ENCODE results near the gene FUT8.

DNA sequence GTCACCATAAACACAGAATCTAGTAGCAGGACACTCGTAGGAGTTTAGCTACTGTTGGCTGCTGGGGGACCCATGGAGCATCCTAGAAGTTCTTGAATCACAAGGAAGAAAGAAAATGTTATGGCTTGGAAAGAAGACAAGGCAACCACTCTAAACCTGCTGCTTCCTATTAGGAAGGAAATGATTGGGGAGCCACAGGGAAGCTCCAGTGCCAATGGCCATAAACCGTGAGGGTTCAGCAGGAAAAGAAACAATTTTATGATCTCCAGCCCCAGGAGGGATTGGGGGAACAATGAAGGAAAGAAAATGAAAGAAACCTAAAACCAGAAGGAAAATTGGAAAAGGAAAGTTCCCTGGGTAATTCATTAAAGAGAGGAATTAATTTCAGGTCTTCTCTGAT lies 372.0 kb downstream of the FUT8 start:
- TF ChIP-seq POLR2A (IDR thresholded peaks at IDR 0.05) = no peak
- TF ChIP-seq, protein P1, sequence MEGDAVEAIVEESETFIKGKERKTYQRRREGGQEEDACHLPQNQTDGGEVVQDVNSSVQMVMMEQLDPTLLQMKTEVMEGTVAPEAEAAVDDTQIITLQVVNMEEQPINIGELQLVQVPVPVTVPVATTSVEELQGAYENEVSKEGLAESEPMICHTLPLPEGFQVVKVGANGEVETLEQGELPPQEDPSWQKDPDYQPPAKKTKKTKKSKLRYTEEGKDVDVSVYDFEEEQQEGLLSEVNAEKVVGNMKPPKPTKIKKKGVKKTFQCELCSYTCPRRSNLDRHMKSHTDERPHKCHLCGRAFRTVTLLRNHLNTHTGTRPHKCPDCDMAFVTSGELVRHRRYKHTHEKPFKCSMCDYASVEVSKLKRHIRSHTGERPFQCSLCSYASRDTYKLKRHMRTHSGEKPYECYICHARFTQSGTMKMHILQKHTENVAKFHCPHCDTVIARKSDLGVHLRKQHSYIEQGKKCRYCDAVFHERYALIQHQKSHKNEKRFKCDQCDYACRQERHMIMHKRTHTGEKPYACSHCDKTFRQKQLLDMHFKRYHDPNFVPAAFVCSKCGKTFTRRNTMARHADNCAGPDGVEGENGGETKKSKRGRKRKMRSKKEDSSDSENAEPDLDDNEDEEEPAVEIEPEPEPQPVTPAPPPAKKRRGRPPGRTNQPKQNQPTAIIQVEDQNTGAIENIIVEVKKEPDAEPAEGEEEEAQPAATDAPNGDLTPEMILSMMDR (IDR thresholded peaks at IDR 0.05) = no peak

Data from thyroid gland (tissue), 4 donors.